LNCAP (cell line): ENCODE measurements around the gene UBAC2.

Experiments used
- CTCF ChIP-seq: fragments of 450-650 bp; IDR thresholded peaks from 2 replicates; pipeline ENCODE4 v1.5.1; 2017; ENCODE audit warnings: mild to moderate bottlenecking

Gene UBAC2

GRCh38 chr13:99392470-99393135, 191.9 kb downstream of the UBAC2 start:
- no peak for TF ChIP-seq CTCF

- TF ChIP-seq CTCF, result no peak
These were observed 193.4 kb downstream of the UBAC2 start for GRCh38 chr13:99393791-99394735.

- TF ChIP-seq CTCF, result no peak
These were observed 194.8 kb downstream of the UBAC2 start for GRCh38 chr13:99395436-99395835.

GRCh38 chr13:99396446-99396845, 195.8 kb downstream of the UBAC2 start:
- TF ChIP-seq CTCF, result no peak

- TF ChIP-seq CTCF, result no peak
These were observed 197.4 kb downstream of the UBAC2 start for GRCh38 chr13:99398071-99398470.

- no peak for TF ChIP-seq CTCF
These were observed 198.4 kb downstream of the UBAC2 start for GRCh38 chr13:99398916-99399622.

- TF ChIP-seq CTCF, result no peak
These were observed 198.9 kb downstream of the UBAC2 start for GRCh38 chr13:99399623-99399974.
